K562 (cell line): Measurements from ENCODE around the gene XRN1. TPM values are rescaled to one million over a fixed set of nuclear protein-coding genes. Genes with fewer than 3 reads are reported as not detected.

Experiments
- ATAC-seq: fragments of 200-7000 bp; cut with Tn5 transposase; 3 replicates; pipeline ENCODE4 v1.9.1; 2020; ENCODE audit warnings: moderate library complexity
- BruUV-seq: library from RNA; stranded (reverse); fragments of 400-500 nt; replicated peaks from 2 replicates; lab custom pipeline; 2021; lab: Mats Ljungman, UMichigan
- CTCF ChIA-PET: fragments of 300-600 bp; formaldehyde crosslinking; extraction: SDS; loops from one replicate; lab custom pipeline; 2021; ENCODE audit warnings: low intra/inter-chr PET ratio; lab: Yijun Ruan, JAX
- POLR2A ChIA-PET: fragments of 300-600, 350-650 bp; sonication (Branson Sonifier 250); formaldehyde crosslinking; extraction: SDS; loops from one replicate; lab custom pipeline; 2021; ENCODE audit warnings: antibody characterized with exemption, inconsistent platforms; lab: Yijun Ruan, JAX
- DNase-seq, 4 experiments: peaks; one replicate each; pipeline versions ENCODE4 v3.0.0 to v3.0.0-alpha.2; 2011 to 2018; ENCODE audit warnings: low spot score in 3 of 4, mixed read lengths in 3 of 4; ENCODE audit errors: extremely low read depth in 1 of 4
- FAIRE-seq: peaks from 2 replicates; lab custom pipeline; 2011; peaks lifted over from hg19 to GRCh38; lab: Jason Lieb, UNC
- H2AFZ ChIP-seq: 2 replicates; pipeline ENCODE4 v1.6.0; 2011; ENCODE audit warnings: low read depth, low read length, control low read depth, inconsistent platforms
- H3K27ac ChIP-seq: fragments of 200-600 bp; 3 replicates; pipeline ENCODE4 v1.8.0; 2011; ENCODE audit warnings: low read depth, mild to moderate bottlenecking, control low read depth, inconsistent platforms, low read length, moderate library complexity, mixed read lengths; ENCODE audit errors: extremely low read depth
- H3K27me3 ChIP-seq, 2 experiments: fragments of 300-600 bp in 1 of 2; 2 replicates in 1 of 2; 3 replicates in 1 of 2; pipeline versions ENCODE4 v1.6.0 to v1.8.0; 2011; ENCODE audit warnings: inconsistent platforms in 2 of 2, low read length in 2 of 2, mild to moderate bottlenecking in 1 of 2, mixed read lengths in 1 of 2, moderate library complexity in 1 of 2; ENCODE audit not compliant: control insufficient read depth in 2 of 2, insufficient read depth in 2 of 2
- H3K36me3 ChIP-seq: fragments of 300-600 bp; 3 replicates; pipeline ENCODE4 v1.8.0; 2011; ENCODE audit warnings: mild to moderate bottlenecking, low read length, inconsistent platforms; ENCODE audit not compliant: control insufficient read depth, insufficient read depth
- H3K4me1 ChIP-seq, 2 experiments: fragments of 200-600 bp in 1 of 2; replicated peaks in 1 of 2; 2 replicates in 1 of 2; 3 replicates in 1 of 2; pipeline versions ENCODE4 v1.5.1 to v1.8.0; 2011; ENCODE audit warnings: inconsistent platforms in 2 of 2, low read length in 2 of 2, mild to moderate bottlenecking in 1 of 2, mixed read lengths in 1 of 2, moderate library complexity in 1 of 2; ENCODE audit not compliant: control insufficient read depth in 2 of 2, insufficient read depth in 2 of 2
- H3K4me2 ChIP-seq: 2 replicates; pipeline ENCODE4 v1.6.1; 2011; ENCODE audit warnings: low read length, control low read depth, inconsistent platforms, mixed read lengths; ENCODE audit not compliant: insufficient read depth
- H3K4me3 ChIP-seq: fragments of 200-600 bp; sonication (generic), shearing (Covaris generic); 2 replicates; pipeline ENCODE4 v1.5.1; 2016; ENCODE audit warnings: control low read depth, inconsistent platforms
- H3K79me2 ChIP-seq: fragments of 200-600 bp; 3 replicates; pipeline ENCODE4 v1.8.0; 2011; ENCODE audit warnings: low read length, inconsistent platforms; ENCODE audit not compliant: control insufficient read depth, insufficient read depth
- H3K9ac ChIP-seq, 2 experiments: 2 replicates each; pipeline versions ENCODE4 v1.6.0 to v1.6.1; 2011; ENCODE audit warnings: low read depth in 2 of 2, low read length in 2 of 2, control low read depth in 1 of 2, inconsistent platforms in 1 of 2, mild to moderate bottlenecking in 1 of 2, mixed read lengths in 1 of 2; ENCODE audit not compliant: insufficient read depth in 1 of 2
- H3K9me1 ChIP-seq: one replicate; pipeline ENCODE4 v1.6.0; 2011; ENCODE audit warnings: inconsistent platforms, mild to moderate bottlenecking, low read length, moderate library complexity; ENCODE audit not compliant: control insufficient read depth, insufficient read depth
- H3K9me3 ChIP-seq: replicated peaks from 2 replicates; pipeline ENCODE4 v1.5.1; 2011; ENCODE audit warnings: low read depth, low read length, inconsistent platforms; ENCODE audit not compliant: control insufficient read depth, insufficient read depth
- H4K20me1 ChIP-seq: replicated peaks from 2 replicates; pipeline ENCODE4 v1.6.1; 2011; ENCODE audit warnings: low read length, inconsistent platforms, mixed read lengths; ENCODE audit not compliant: control insufficient read depth, insufficient read depth
- CBX3 ChIP-seq, 2 experiments: IDR thresholded peaks; 1 replicate in 1 of 2; 2 replicates in 1 of 2; pipeline ENCODE4 v1.6.1; 2012; ENCODE audit warnings: inconsistent platforms in 2 of 2, low read length in 2 of 2, borderline replicate concordance in 1 of 2, control low read depth in 1 of 2
- CEBPZ ChIP-seq: fragments of 150-350 bp; IDR thresholded peaks from 2 replicates; pipeline ENCODE4 v1.6.1; 2014; ENCODE audit warnings: low read depth, mild to moderate bottlenecking, low read length, borderline replicate concordance
- FOXJ3 ChIP-seq: sonication (generic); formaldehyde crosslinking; IDR thresholded peaks from 2 replicates; pipeline ENCODE4 v1.4.0; 2020; ENCODE audit warnings: mild to moderate bottlenecking, missing genetic modification reagents
- MBD2 ChIP-seq: sonication (generic); IDR thresholded peaks from 2 replicates; pipeline ENCODE4 v1.6.1; 2016; ENCODE audit warnings: low read depth, borderline replicate concordance
- RAD21 ChIP-seq, 2 experiments: fragments of 250-450 bp in 1 of 2; fragments of 450-650 bp in 1 of 2; sonication (Bioruptor Pico) in 1 of 2; formaldehyde crosslinking in 1 of 2; IDR thresholded peaks in 1 of 2; conservative IDR thresholded peaks in 1 of 2; 2 replicates each; pipeline versions ENCODE4 v1.4.0 to v1.8.0; 2020 to 2022; ENCODE audit warnings: mild to moderate bottlenecking in 2 of 2, moderate library complexity in 1 of 2
- SETDB1 ChIP-seq: IDR thresholded peaks from one replicate; pipeline ENCODE4 v1.6.1; 2012; ENCODE audit warnings: low read length, control low read depth, inconsistent platforms
- SUPT5H ChIP-seq: fragments of 450-650 bp; IDR thresholded peaks from 2 replicates; pipeline ENCODE4 v1.6.1; 2016
- U2AF2 ChIP-seq: fragments of 200-400 bp; formaldehyde crosslinking; optimal IDR thresholded peaks from 2 replicates; pipeline ENCODE3; 2017; ENCODE audit warnings: low read depth, mild to moderate bottlenecking, low read length
- ZFP36 ChIP-seq: fragments of 150-350 bp; IDR thresholded peaks from 2 replicates; pipeline ENCODE4 v1.6.1; 2018; ENCODE audit warnings: low read length, low read depth; ENCODE audit not compliant: partially characterized antibody
- WGBS: fragments of 100-300 bp; shearing (Covaris generic); methylation state at CpG from one replicate; pipeline ENCODE4 v1.1.6; 2016; ENCODE audit warnings: low coverage, mixed read lengths; ENCODE audit not compliant: insufficient coverage; ENCODE audit errors: missing lambda C conversion rate; 5-methylcytosine and 5-hydroxymethylcytosine counted together
- in situ Hi-C: fragments of 300-500 bp; cut with MboI; formaldehyde crosslinking; loops from 4 replicates; pipeline ENCODE4 v1.15.0; 2018; ENCODE audit warnings: inconsistent platforms, mixed read lengths
- intact Hi-C: fragments of 100-400 bp; cut with micrococcal nuclease; formaldehyde crosslinking; loops from 2 replicates; pipeline ENCODE4 v1.14.2; 2022
- polyA plus RNA-seq, 8 experiments: library from polyadenylated mRNA; depleted of rRNA in 4 of 8; stranded (reverse) in 5 of 8; unstranded in 3 of 8; fragments of >200 nt; fragmentation: Nextera tagmentation in 2 of 8; fragmentation: Illumina TruSeq in 1 of 8; extraction: Ambion mirVana in 2 of 8; extraction: Trizol in 1 of 8; gene quantifications; 2 replicates each; pipeline versions ENCODE4 v1.2.1 to v1.2.3, GENCODE V29; 2011 to 2014; ENCODE audit warnings: inconsistent platforms in 1 of 8, missing spikeins in 1 of 8
- total RNA-seq, 7 experiments: library from RNA; depleted of rRNA in 6 of 7; stranded (reverse); fragments of >200 nt in 6 of 7; fragmentation: Illumina TruSeq in 2 of 7; extraction: Trizol in 2 of 7; gene quantifications; 2 replicates each; pipeline versions ENCODE4 v1.2.1 to v1.2.3, GENCODE V29; 2011 to 2021; ENCODE audit warnings: low replicate concordance in 1 of 7

The XRN1 gene
- total and polyA plus RNA-seq, 9 of the 15 experiments (the other 6 are each of a cell fraction or from before 2014, with no cell fraction given), result 3.1 to 28.4 (median 17.2) TPM

GRCh38 chr3:142296507-142296906 is 151.3 kb downstream of the XRN1 start (continued):
- TF ChIP-seq U2AF2, result no peak

- Histone ChIP-seq H3K27me3 (no peaks in the 10 kb centered on the region), H3K4me3 (no peak overlapping the region), H2AFZ (peak overlapping the region; percentile 53; the same call in 1 of the 2 replicates), H3K9ac (no peak overlapping the region), H4K20me1 (no peaks in the 10 kb centered on the region), H3K4me2 (no peak overlapping the region), H3K9me1 (no peaks in the 10 kb centered on the region), H3K4me1 (peaks cover 0 to 3% of the 10 kb centered on the region in 2 experiments; a peak in 2 of 5 replicates), H3K27ac (no peak overlapping the region), H3K9me3 (peaks cover 7% of the 10 kb centered on the region), H3K36me3 (no peaks in the 10 kb centered on the region), H3K79me2 (no peaks in the 10 kb centered on the region)
- no TSS peak for BruUV-seq
- ATAC-seq, result peak; percentile 23; the same call in 2 of the 3 replicates
- in situ Hi-C loops, result no loop called here
- no peak for DNase-seq
- ChIA-PET CTCF (no interaction called here), POLR2A (interaction anchor here (1.3 kb wide), 1 partner anchor 11 kb away, joined by 3 read pairs; no protein-coding TSS in a partner anchor)
- no peak for FAIRE-seq
- 69% methylated on average over 5 of the region's 5 CpGs for WGBS
- TF ChIP-seq RAD21 (CRISPR knock-in tag; conservative IDR thresholded peaks at IDR 0.05 in 1 of 2, IDR thresholded peaks at IDR 0.05 in 1 of 2), result peak in 1 of 2 experiments; percentile 21; a peak in 1 of 4 replicates
- TF ChIP-seq CEBPZ, result peak; percentile 48; the same call in 1 of the 2 replicates
- no peak for TF ChIP-seq SETDB1
- no peak for TF ChIP-seq MBD2
- TF ChIP-seq FOXJ3 (CRISPR knock-in tag), result no peak
- 0 out of 3 replicates have a peak, but pooled peaks of 1 of the 2 experiments have one; percentile 32 for TF ChIP-seq CBX3 (IDR thresholded peaks at IDR 0.05; ENCODE audit: borderline replicate concordance in 1 of 2, low read length in 2 of 2)
- peak; percentile 85 for TF ChIP-seq ZFP36
- TF ChIP-seq SUPT5H, result no peak
- intact Hi-C loops, result no loop called here
These were observed 159.8 kb downstream of the XRN1 start for GRCh38 chr3:142287866-142288638.
